ENCODE results near the gene EEFSEC.

DNA sequence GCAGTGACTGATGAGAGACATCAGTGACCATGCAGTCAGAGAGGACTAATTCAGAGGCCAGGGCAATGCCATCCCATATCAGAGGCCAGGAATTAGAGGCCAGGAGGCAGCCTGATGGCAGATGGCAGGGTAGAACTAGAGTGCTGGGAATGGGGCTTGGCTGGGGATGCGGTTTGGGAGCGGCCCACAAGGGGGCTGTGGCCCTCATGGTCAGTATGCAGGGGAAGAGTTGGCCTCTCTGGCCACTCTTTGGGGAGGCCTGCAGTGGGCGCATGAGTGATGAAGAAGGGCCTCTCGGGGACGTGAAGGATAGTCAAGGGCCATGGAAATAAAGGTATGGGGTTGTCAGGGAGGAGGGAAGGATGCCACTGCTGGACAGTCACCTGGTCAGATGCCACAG, 101.7 kb downstream of the EEFSEC start:
- TF ChIP-seq POLR2A (IDR thresholded peaks at IDR 0.05) = no peak
- TF ChIP-seq, protein P1, sequence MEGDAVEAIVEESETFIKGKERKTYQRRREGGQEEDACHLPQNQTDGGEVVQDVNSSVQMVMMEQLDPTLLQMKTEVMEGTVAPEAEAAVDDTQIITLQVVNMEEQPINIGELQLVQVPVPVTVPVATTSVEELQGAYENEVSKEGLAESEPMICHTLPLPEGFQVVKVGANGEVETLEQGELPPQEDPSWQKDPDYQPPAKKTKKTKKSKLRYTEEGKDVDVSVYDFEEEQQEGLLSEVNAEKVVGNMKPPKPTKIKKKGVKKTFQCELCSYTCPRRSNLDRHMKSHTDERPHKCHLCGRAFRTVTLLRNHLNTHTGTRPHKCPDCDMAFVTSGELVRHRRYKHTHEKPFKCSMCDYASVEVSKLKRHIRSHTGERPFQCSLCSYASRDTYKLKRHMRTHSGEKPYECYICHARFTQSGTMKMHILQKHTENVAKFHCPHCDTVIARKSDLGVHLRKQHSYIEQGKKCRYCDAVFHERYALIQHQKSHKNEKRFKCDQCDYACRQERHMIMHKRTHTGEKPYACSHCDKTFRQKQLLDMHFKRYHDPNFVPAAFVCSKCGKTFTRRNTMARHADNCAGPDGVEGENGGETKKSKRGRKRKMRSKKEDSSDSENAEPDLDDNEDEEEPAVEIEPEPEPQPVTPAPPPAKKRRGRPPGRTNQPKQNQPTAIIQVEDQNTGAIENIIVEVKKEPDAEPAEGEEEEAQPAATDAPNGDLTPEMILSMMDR (IDR thresholded peaks at IDR 0.05) = no peak

Data from adrenal gland (tissue), 5 donors.